GM19467 (cell line): ENCODE measurements around the gene AACS.
A peak's percentile ranks its signal among the peaks of the same experiment; 100 is the strongest.

Experiments
- ATAC-seq: cut with Tn5 transposase; IDR thresholded peaks from one replicate; pipeline ENCODE4 v1.9.1; 2021; ENCODE audit warnings: mild to moderate bottlenecking, moderate library complexity; ENCODE audit not compliant: unreplicated experiment

The AACS gene

GRCh38 chr12:125183187-125184067 is 118.2 kb downstream of the AACS start:
- peak; percentile 85 for ATAC-seq

- ATAC-seq, result no peak
Observed at GRCh38 chr12:125184213-125184967, 119.2 kb downstream of the AACS start.

GRCh38 chr12:125185311-125185739 is 120.1 kb downstream of the AACS start:
- no peak for ATAC-seq

- peak; percentile 51 for ATAC-seq
Observed at GRCh38 chr12:125185740-125186470, 120.7 kb downstream of the AACS start, which contains the start of gene TMEM132B. Gene TMEM132B (plus strand): TSS chr12:125186386.

GRCh38 chr12:125186471-125187147 is 121.4 kb downstream of the AACS start:
- peak; percentile 13 for ATAC-seq

- no peak for ATAC-seq
Observed at GRCh38 chr12:125187148-125187745, 122.0 kb downstream of the AACS start.

GRCh38 chr12:125187780-125188741 is 122.8 kb downstream of the AACS start:
- no peak for ATAC-seq

- no peak for ATAC-seq
Observed at GRCh38 chr12:125189015-125189414, 123.8 kb downstream of the AACS start.

- ATAC-seq, result no peak
Observed at GRCh38 chr12:125189502-125189901, 124.3 kb downstream of the AACS start.

GRCh38 chr12:125191361-125192087 is 126.3 kb downstream of the AACS start:
- ATAC-seq, result no peak

- ATAC-seq, result no peak
Observed at GRCh38 chr12:125192690-125193221, 127.5 kb downstream of the AACS start.
